Measurements from ENCODE around the gene OR7A10. TPM values are rescaled to one million over a fixed set of nuclear protein-coding genes. Genes with fewer than 3 reads are reported as not detected.

OR7A10 gene
- total RNA-seq, result not detected in 3 replicates
- long read RNA-seq, result 0 reads

DNA sequence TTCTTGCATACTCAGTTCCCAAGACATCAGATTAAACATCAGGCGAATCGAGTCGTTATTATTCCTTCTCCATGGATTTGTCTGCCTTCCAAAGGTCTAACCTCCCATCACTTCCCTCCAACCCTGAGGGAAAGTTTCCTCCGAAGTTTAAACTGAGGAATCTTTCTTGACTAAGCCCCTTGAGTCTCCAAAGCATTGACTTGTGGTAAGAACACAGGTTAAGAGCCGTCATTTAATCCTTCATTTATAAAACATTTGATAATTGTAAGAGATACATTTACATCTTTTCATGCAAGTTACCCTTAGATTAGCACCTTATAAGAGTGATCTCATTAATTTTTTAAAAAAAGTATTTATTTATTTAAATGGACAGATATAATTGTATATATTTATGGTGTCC is at the start of gene OR7A10:
Gene OR7A10 (minus strand): TSS at position 101 of the 400 bp plus-strand sequence. CDS start 7,045 bp downstream, outside the sequence.
- H3K36me3 Mint-ChIP-seq (ENCODE audit: low read depth), result no peaks in the 10 kb centered on the region
- no peak within 1 kb of the TSS for H3K27ac Mint-ChIP-seq (ENCODE audit: unreplicated experiment)
- H3K27me3 Mint-ChIP-seq (ENCODE audit: low read depth), result peaks cover 10% of the 10 kb centered on the region
- no peak for DNase-seq (ENCODE audit: low spot score)
- H3K4me1 Mint-ChIP-seq (ENCODE audit: low read depth), result no peaks in the 10 kb centered on the region
- no peak within 1 kb of the TSS for H3K4me3 Mint-ChIP-seq (ENCODE audit: unreplicated experiment)
- H3K9me3 Mint-ChIP-seq (ENCODE audit: low read depth), result no peaks in the 10 kb centered on the region
- TF ChIP-seq, protein P1, sequence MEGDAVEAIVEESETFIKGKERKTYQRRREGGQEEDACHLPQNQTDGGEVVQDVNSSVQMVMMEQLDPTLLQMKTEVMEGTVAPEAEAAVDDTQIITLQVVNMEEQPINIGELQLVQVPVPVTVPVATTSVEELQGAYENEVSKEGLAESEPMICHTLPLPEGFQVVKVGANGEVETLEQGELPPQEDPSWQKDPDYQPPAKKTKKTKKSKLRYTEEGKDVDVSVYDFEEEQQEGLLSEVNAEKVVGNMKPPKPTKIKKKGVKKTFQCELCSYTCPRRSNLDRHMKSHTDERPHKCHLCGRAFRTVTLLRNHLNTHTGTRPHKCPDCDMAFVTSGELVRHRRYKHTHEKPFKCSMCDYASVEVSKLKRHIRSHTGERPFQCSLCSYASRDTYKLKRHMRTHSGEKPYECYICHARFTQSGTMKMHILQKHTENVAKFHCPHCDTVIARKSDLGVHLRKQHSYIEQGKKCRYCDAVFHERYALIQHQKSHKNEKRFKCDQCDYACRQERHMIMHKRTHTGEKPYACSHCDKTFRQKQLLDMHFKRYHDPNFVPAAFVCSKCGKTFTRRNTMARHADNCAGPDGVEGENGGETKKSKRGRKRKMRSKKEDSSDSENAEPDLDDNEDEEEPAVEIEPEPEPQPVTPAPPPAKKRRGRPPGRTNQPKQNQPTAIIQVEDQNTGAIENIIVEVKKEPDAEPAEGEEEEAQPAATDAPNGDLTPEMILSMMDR (IDR thresholded peaks at IDR 0.05), result no peak

DNA sequence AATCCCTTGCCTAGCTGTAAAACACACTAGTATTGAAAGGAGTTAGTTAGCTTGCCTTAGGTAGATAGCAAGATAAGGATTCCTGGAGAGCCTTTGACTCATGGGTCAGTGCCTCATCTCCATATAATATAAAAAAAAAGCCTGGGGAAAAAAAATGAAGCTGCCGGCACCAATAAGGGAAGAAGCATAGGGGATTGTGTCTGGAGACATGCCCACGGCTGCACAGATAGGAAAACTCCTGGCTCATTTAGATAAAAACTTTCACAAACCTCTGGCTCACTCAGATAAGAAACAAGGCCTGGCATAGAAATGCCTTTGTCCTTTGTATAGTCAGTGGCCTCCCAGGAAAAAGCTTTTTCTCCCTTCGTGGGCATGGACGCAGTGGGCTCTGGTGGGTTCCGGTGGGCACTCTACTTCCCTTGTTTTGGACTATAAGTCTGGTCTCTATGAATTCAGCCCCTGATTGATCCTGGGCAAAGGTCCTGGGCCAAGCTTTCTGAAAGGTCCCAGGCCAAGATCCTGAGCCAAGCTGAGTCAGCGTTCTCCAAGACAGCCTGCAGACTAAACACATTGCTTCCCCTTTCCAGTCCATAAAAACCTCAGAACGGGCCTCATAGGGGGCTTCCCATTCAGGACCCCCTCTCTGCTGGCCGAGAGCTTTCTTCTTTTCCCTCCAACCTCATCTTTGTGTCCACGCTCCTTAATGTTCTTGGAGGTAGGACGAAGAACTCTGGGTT is 42.1 kb upstream of the OR7A10 start:
- Mint-ChIP-seq H3K4me3 (ENCODE audit: unreplicated experiment) (no peak overlapping the region), H3K27me3 (ENCODE audit: low read depth) (peaks cover 13% of the 10 kb centered on the region), H3K36me3 (ENCODE audit: low read depth) (no peaks in the 10 kb centered on the region), H3K27ac (ENCODE audit: unreplicated experiment) (no peak overlapping the region), H3K4me1 (ENCODE audit: low read depth) (peaks cover 4% of the 10 kb centered on the region), H3K9me3 (ENCODE audit: low read depth) (no peaks in the 10 kb centered on the region)
- TF ChIP-seq, protein P1 (IDR thresholded peaks at IDR 0.05), result no peak
- DNase-seq (ENCODE audit: low spot score), result no peak

DNA sequence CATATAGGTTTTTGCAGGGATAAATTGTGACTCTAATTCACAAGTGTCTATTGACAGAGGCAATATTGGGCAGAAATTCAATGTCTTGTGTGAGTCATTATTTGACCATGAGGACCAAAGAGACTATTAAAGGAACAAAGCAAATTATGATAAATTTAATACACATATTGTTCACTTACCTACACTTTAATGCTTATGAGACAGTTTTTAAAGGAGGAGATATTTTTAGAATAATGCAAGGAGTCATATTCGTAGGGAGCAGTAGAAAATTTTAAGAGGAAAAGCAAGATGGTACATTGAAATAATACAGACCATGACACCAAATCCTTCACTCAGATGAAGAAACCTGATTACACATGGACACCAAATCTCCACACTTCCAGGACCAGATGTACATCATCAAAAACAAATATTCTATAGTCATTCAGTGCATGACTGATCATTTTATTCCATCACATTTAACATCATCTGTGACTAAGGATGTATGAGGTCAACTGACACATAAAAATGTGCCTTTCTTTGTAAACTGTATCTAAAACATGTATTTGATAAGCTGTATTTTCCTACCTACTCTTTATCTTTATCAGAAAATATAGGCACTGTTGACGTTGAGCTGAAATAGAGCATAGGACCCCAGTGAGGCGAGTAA is 41.4 kb upstream of the OR7A10 start:
- peaks cover 16% of the 10 kb centered on the region for H3K27me3 Mint-ChIP-seq (ENCODE audit: low read depth)
- no peak for DNase-seq (ENCODE audit: low spot score)
- H3K4me1 Mint-ChIP-seq (ENCODE audit: low read depth), result peaks cover 4% of the 10 kb centered on the region
- no peak overlapping the region for H3K4me3 Mint-ChIP-seq (ENCODE audit: unreplicated experiment)
- TF ChIP-seq, protein P1 (IDR thresholded peaks at IDR 0.05), result no peak
- H3K27ac Mint-ChIP-seq (ENCODE audit: unreplicated experiment), result no peak overlapping the region
- no peaks in the 10 kb centered on the region for H3K9me3 Mint-ChIP-seq (ENCODE audit: low read depth)
- H3K36me3 Mint-ChIP-seq (ENCODE audit: low read depth), result no peaks in the 10 kb centered on the region

DNA sequence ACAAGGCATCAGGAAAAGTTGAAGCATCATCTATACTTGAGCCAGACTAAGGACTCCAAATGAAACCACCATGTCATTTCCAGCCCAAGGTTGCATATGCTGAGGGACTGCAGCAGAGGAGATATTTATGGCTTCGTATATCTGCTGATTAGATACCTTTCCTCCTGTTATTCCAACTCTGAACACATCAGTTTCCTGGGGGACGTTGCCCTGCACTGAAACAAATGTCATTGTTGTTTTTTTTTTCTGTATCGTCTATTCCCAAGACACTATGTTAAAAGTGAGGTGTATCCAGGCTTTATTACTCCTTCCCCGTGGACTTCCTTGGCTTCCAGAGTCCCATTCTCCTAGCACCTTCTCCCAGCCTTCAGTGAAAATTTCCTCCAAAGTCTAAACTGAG is 37.3 kb upstream of the OR7A10 start, which contains the start of gene OR7A17:
Gene OR7A17 (minus strand): TSS at position 101 of the 400 bp plus-strand sequence. CDS start 4,777 bp downstream, outside the sequence.
- TF ChIP-seq, protein P1 (IDR thresholded peaks at IDR 0.05), result no peak
- peaks cover 32% of the 10 kb centered on the region for H3K27me3 Mint-ChIP-seq (ENCODE audit: low read depth)
- no peak for DNase-seq (ENCODE audit: low spot score)
- H3K4me3 Mint-ChIP-seq (ENCODE audit: unreplicated experiment), result no peak within 1 kb of the TSS
- no peak within 1 kb of the TSS for H3K27ac Mint-ChIP-seq (ENCODE audit: unreplicated experiment)
- H3K36me3 Mint-ChIP-seq (ENCODE audit: low read depth), result no peaks in the 10 kb centered on the region
- peaks cover 4% of the 10 kb centered on the region for H3K4me1 Mint-ChIP-seq (ENCODE audit: low read depth)
- no peaks in the 10 kb centered on the region for H3K9me3 Mint-ChIP-seq (ENCODE audit: low read depth)

DNA sequence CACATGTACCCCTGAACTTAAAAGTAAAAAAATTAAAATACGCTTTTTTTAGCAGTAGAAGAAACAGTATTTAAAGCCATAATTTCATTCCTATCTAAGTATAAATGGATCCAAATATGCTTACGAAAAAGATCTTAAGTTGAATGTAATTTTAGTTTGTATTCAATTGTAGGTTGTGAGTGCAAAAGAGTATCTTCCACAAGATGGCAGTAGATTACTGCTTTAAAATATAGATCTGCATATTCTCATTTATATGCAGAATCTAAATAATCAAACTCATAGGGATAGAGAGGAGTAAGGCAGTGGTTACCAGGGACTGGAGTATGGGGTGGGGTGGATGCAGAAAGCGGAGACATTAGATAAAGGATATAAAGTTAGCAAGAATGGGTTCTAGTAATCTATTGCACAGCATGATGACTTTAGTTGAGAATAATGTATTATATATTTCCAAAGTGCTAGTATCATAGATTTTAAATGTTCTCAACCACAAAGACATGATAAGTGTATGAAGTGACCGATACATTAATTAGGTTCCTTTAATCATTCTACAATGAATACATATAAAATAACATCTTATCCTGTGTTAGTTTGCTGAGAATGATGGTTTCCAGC is 23.0 kb upstream of the OR7A10 start:
- peaks cover 4% of the 10 kb centered on the region for H3K9me3 Mint-ChIP-seq (ENCODE audit: low read depth)
- no peak for DNase-seq (ENCODE audit: low spot score)

More for the DNA sequence above, 23.0 kb upstream of the OR7A10 start:
- Mint-ChIP-seq H3K4me1 (ENCODE audit: low read depth) (no peaks in the 10 kb centered on the region), H3K4me3 (ENCODE audit: unreplicated experiment) (no peak overlapping the region), H3K27me3 (ENCODE audit: low read depth) (peaks cover 7% of the 10 kb centered on the region), H3K36me3 (ENCODE audit: low read depth) (no peaks in the 10 kb centered on the region), H3K27ac (ENCODE audit: unreplicated experiment) (no peak overlapping the region)
- TF ChIP-seq, protein P1 (IDR thresholded peaks at IDR 0.05), result peak; percentile 75

Measured in chondrocyte (in vitro differentiated cells).